ENCODE data around the gene PUS3. TPM values are rescaled to one million over a fixed set of nuclear protein-coding genes. Genes with fewer than 3 reads are reported as not detected.

The PUS3 gene
- total and polyA plus RNA-seq, 2 experiments from 2014 or later = 11.4 to 13.0 TPM

GRCh38 chr11:125904678-125905077, 1.7 kb upstream of the PUS3 start:
- Histone ChIP-seq H3K9me3 (ENCODE audit: low read depth) (no peaks in the 10 kb centered on the region), H3K4me3 (peak overlapping the region; percentile 90), H3K27ac (no peak overlapping the region), H3K36me3 (no peaks in the 10 kb centered on the region), H3K4me1 (ENCODE audit: low read depth) (peaks cover 7% of the 10 kb centered on the region), H3K27me3 (peaks cover 12% of the 10 kb centered on the region)
- TF ChIP-seq CTCF (IDR thresholded peaks at IDR 0.05; ENCODE audit: low read depth, low read length) = no peak
- DNase-seq (ENCODE audit: low read depth in 1 of 2, low spot score in 1 of 2) = no peak

GRCh38 chr11:125903711-125904659, 979 bp upstream of the PUS3 start, which contains the start of gene DDX25:
Gene DDX25 (plus strand): TSS chr11:125904508. CDS start chr11:125904518, 10 bp downstream.
- peak in 1 of 2 donors; percentile 69 for DNase-seq (ENCODE audit: low read depth in 1 of 2, low spot score in 1 of 2)
- peak within 1 kb of the TSS; percentile 90 for H3K4me3 ChIP-seq
- peaks cover 12% of the 10 kb centered on the region for H3K27me3 ChIP-seq
- peaks cover 7% of the 10 kb centered on the region for H3K4me1 ChIP-seq (ENCODE audit: low read depth)
- TF ChIP-seq CTCF (IDR thresholded peaks at IDR 0.05; ENCODE audit: low read depth, low read length) = no peak
- H3K36me3 ChIP-seq = no peaks in the 10 kb centered on the region
- H3K9me3 ChIP-seq (ENCODE audit: low read depth) = no peaks in the 10 kb centered on the region
- no peak within 1 kb of the TSS for H3K27ac ChIP-seq

- no peak for DNase-seq (ENCODE audit: low read depth in 1 of 2, low spot score in 1 of 2)
- Histone ChIP-seq H3K4me1 (ENCODE audit: low read depth) (peaks cover 7% of the 10 kb centered on the region), H3K9me3 (ENCODE audit: low read depth) (no peaks in the 10 kb centered on the region), H3K36me3 (no peaks in the 10 kb centered on the region), H3K27me3 (peaks cover 12% of the 10 kb centered on the region), H3K4me3 (peak overlapping the region; percentile 90), H3K27ac (peak overlapping the region; percentile 64)
- no peak for TF ChIP-seq CTCF (IDR thresholded peaks at IDR 0.05; ENCODE audit: low read depth, low read length)
Observed at GRCh38 chr11:125902277-125902926, 604 bp downstream of the PUS3 start.

GRCh38 chr11:125901872-125902271, 1.1 kb downstream of the PUS3 start:
- TF ChIP-seq CTCF (IDR thresholded peaks at IDR 0.05; ENCODE audit: low read depth, low read length) = no peak
- Histone ChIP-seq H3K27ac (no peak overlapping the region), H3K4me3 (peak overlapping the region; percentile 90), H3K4me1 (ENCODE audit: low read depth) (peaks cover 7% of the 10 kb centered on the region), H3K36me3 (no peaks in the 10 kb centered on the region), H3K9me3 (ENCODE audit: low read depth) (no peaks in the 10 kb centered on the region), H3K27me3 (peaks cover 12% of the 10 kb centered on the region)
- no peak for DNase-seq (ENCODE audit: low read depth in 1 of 2, low spot score in 1 of 2)

GRCh38 chr11:125892994-125893393, 10.0 kb downstream of the PUS3 start:
- Histone ChIP-seq H3K4me3 (no peak overlapping the region), H3K36me3 (peaks cover 11% of the 10 kb centered on the region), H3K27me3 (no peaks in the 10 kb centered on the region), H3K9me3 (ENCODE audit: low read depth) (no peaks in the 10 kb centered on the region), H3K27ac (no peak overlapping the region), H3K4me1 (ENCODE audit: low read depth) (no peaks in the 10 kb centered on the region)
- no peak for TF ChIP-seq CTCF (IDR thresholded peaks at IDR 0.05; ENCODE audit: low read depth, low read length)
- no peak for DNase-seq (ENCODE audit: low read depth in 1 of 2, low spot score in 1 of 2)
